Neural progenitor cell (in vitro differentiated cells): ENCODE data around the gene RBM12. TPM values are rescaled to one million over a fixed set of nuclear protein-coding genes. Genes with fewer than 3 reads are reported as not detected.

Experiments used
- DNase-seq: peaks from one replicate; pipeline ENCODE4 v3.0.0-alpha.2; 2016; ENCODE audit warnings: low spot score
- H2AFZ ChIP-seq: fragments of 200-600 bp; sonication (generic); replicated peaks from 2 replicates; pipeline ENCODE4 v1.6.1; 2016; ENCODE audit warnings: antibody characterized with exemption
- H3F3A ChIP-seq: fragments of 200-600 bp; sonication (generic); 2 replicates; pipeline ENCODE4 v1.6.1; 2016; ENCODE audit warnings: antibody characterized with exemption, low read depth
- H3K27ac ChIP-seq: fragments of 200-600 bp; sonication (generic); 2 replicates; pipeline ENCODE4 v1.5.1; 2016; ENCODE audit warnings: mild to moderate bottlenecking
- H3K27me3 ChIP-seq: fragments of 200-600 bp; sonication (generic); 2 replicates; pipeline ENCODE4 v1.6.1; 2016; ENCODE audit warnings: mild to moderate bottlenecking, moderate library complexity
- H3K36me3 ChIP-seq: fragments of 200-600 bp; sonication (generic); 2 replicates; pipeline ENCODE4 v1.5.1; 2016
- H3K4me1 ChIP-seq: fragments of 200-600 bp; sonication (generic); 2 replicates; pipeline ENCODE4 v1.6.1; 2016; ENCODE audit warnings: mixed run types
- H3K4me2 ChIP-seq: fragments of 200-600 bp; sonication (generic); 2 replicates; pipeline ENCODE4 v1.6.1; 2016
- H3K4me3 ChIP-seq: fragments of 200-600 bp; sonication (generic); 2 replicates; pipeline ENCODE4 v1.5.1; 2016
- H3K79me2 ChIP-seq: fragments of 200-600 bp; sonication (generic); 2 replicates; pipeline ENCODE4 v1.6.1; 2016; ENCODE audit warnings: low read depth
- H3K9ac ChIP-seq: fragments of 200-600 bp; sonication (generic); 2 replicates; pipeline ENCODE4 v1.6.1; 2016
- H3K9me3 ChIP-seq: fragments of 200-600 bp; sonication (generic); 2 replicates; pipeline ENCODE4 v1.5.1; 2016; ENCODE audit warnings: low read depth
- H4K20me1 ChIP-seq: fragments of 200-600 bp; sonication (generic); 2 replicates; pipeline ENCODE4 v1.6.1; 2016; ENCODE audit warnings: low read depth
- H3K27ac Mint-ChIP-seq: 3 replicates; pipeline ENCODE4 v1.8.0; 2021; ENCODE audit warnings: mixed read lengths
- H3K27me3 Mint-ChIP-seq: 2 replicates; pipeline ENCODE4 v1.8.0; 2022; ENCODE audit warnings: low read depth, mild to moderate bottlenecking, inconsistent platforms, moderate library complexity, mixed read lengths; ENCODE audit not compliant: insufficient read depth
- H3K36me3 Mint-ChIP-seq: 3 replicates; pipeline ENCODE4 v1.8.0; 2021; ENCODE audit warnings: mixed read lengths
- H3K4me1 Mint-ChIP-seq: 3 replicates; pipeline ENCODE4 v1.8.0; 2021; ENCODE audit warnings: mixed read lengths
- H3K4me3 Mint-ChIP-seq: 3 replicates; pipeline ENCODE4 v1.8.0; 2021; ENCODE audit warnings: mild to moderate bottlenecking, moderate library complexity, mixed read lengths
- H3K9me3 Mint-ChIP-seq: 3 replicates; pipeline ENCODE4 v1.8.0; 2020; ENCODE audit warnings: mixed read lengths
- EZH2 ChIP-seq: fragments of 200-600 bp; sonication (generic); IDR thresholded peaks from 2 replicates; pipeline ENCODE4 v1.6.1; 2017; ENCODE audit warnings: antibody characterized with exemption, mild to moderate bottlenecking, moderate library complexity
- EZH2phosphoT487 ChIP-seq: fragments of 200-600 bp; sonication (generic); IDR thresholded peaks from 2 replicates; pipeline ENCODE4 v1.6.1; 2017; ENCODE audit warnings: antibody characterized with exemption
- total RNA-seq: library from RNA; depleted of rRNA; stranded (reverse); fragments of >200 nt; gene quantifications from 2 replicates; pipeline ENCODE4 v1.2.3, GENCODE V29; 2015; ENCODE audit warnings: low replicate concordance
- TF ChIP-seq, protein P1 (sequence below): fragments of 200-600 bp; sonication (generic); IDR thresholded peaks from 2 replicates; pipeline ENCODE4 v1.5.1; 2017; ENCODE audit warnings: antibody characterized with exemption, mild to moderate bottlenecking

Gene RBM12
- total RNA-seq, 1 donor from 2014 or later: 112 TPM

DNA sequence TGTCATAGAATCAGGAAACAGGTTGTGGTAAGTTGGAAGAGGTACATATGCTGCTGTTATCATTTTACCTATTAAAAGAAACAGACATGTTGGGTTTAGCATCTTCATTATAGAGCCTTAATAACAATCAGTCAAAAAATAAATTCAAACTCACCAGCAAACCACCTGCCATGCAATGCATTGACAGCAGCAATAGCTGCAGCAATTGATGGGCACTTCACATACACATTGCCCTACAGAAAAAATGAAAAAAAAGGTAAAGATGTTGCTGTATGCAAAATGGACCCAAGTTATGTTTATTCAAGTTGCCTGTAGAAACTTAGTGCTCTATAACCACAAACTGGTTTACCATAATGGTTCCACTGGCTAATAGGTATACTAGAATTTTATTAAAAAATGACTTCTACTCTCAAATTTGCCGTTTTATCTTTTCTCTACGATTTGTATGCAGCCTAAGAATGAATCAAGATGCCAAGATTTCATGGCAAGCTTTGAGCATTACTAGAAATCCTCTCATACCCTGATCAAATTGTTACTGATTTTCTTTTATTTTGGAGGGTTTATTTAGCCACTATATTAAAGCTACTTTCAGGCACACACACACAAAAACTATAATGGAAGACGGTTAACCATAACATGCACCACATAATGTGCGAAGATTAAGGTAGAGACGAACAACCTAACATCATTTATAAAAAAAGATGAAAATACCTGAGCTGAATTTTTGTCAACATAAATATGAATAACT lies 40.0 kb upstream of the RBM12 start:
- H3K9me3 ChIP-seq: no peaks in the 10 kb centered on the region
- peaks cover 7% of the 10 kb centered on the region for H3K4me1 ChIP-seq
- peaks cover 71% of the 10 kb centered on the region for H4K20me1 ChIP-seq
- Mint-ChIP-seq H3K27ac (no peak overlapping the region), H3K27me3 (peaks cover 3% of the 10 kb centered on the region), H3K9me3 (no peaks in the 10 kb centered on the region), H3K4me1 (peaks cover 6% of the 10 kb centered on the region), H3K36me3 (peaks cover 20% of the 10 kb centered on the region), H3K4me3 (no peak overlapping the region)
- H3K27me3 ChIP-seq: no peaks in the 10 kb centered on the region
- H3K4me3 ChIP-seq: no peak overlapping the region
- DNase-seq: no peak
- no peak overlapping the region for H3K27ac ChIP-seq
- H2AFZ ChIP-seq: no peak overlapping the region
- no peak overlapping the region for H3K9ac ChIP-seq
- H3F3A ChIP-seq: peaks cover 100% of the 10 kb centered on the region
- H3K79me2 ChIP-seq: peaks cover 62% of the 10 kb centered on the region
- H3K36me3 ChIP-seq: peaks cover 40% of the 10 kb centered on the region
- TF ChIP-seq, protein P1, sequence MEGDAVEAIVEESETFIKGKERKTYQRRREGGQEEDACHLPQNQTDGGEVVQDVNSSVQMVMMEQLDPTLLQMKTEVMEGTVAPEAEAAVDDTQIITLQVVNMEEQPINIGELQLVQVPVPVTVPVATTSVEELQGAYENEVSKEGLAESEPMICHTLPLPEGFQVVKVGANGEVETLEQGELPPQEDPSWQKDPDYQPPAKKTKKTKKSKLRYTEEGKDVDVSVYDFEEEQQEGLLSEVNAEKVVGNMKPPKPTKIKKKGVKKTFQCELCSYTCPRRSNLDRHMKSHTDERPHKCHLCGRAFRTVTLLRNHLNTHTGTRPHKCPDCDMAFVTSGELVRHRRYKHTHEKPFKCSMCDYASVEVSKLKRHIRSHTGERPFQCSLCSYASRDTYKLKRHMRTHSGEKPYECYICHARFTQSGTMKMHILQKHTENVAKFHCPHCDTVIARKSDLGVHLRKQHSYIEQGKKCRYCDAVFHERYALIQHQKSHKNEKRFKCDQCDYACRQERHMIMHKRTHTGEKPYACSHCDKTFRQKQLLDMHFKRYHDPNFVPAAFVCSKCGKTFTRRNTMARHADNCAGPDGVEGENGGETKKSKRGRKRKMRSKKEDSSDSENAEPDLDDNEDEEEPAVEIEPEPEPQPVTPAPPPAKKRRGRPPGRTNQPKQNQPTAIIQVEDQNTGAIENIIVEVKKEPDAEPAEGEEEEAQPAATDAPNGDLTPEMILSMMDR: no peak
- H3K4me2 ChIP-seq: no peak overlapping the region

DNA sequence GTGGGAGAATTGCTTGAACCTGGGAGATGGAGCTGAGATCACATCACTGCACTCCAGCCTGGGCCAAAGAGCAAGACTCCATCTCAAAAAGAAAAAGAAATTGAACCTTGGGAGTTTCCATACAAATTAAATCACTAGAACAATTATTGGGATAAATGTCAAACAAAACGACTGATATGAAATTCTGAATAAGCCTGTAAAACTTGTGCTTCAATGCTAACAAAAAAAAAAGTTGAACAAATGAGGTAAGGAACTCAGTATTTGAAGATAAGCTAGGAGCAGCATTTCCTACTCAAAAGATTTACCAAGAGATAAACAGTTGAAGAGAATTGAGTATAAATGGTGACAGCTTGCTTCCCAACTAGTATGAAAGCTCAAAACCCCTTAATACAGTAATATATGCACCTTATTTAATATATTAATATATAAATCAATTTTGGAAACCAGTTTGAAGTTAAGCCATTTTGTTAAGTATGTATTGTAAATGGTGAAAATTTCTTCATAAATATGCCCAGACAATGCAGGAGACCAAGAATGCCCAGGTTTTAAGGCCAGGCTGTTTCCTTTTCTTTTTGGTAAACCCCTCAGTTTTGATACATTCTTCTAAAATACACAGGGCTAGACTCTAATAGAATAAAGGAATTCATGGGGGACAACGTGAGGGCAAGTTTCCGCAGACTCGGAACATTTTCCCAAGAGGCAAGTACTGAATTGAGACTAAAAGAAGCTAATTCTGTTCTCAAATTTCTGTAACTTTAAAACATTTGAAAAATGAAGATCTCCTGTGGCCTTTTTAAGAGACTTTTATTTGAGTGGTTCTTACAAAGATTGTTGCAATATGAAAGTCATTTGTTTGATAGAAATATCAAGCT lies 38.4 kb upstream of the RBM12 start:
- Mint-ChIP-seq H3K27ac (no peak overlapping the region), H3K9me3 (no peaks in the 10 kb centered on the region), H3K4me1 (peaks cover 11% of the 10 kb centered on the region), H3K36me3 (peaks cover 17% of the 10 kb centered on the region), H3K27me3 (peaks cover 6% of the 10 kb centered on the region), H3K4me3 (no peak overlapping the region)
- Histone ChIP-seq H3K4me3 (no peak overlapping the region), H3K27me3 (no peaks in the 10 kb centered on the region), H3K4me1 (peaks cover 10% of the 10 kb centered on the region), H3K9me3 (no peaks in the 10 kb centered on the region), H2AFZ (no peak overlapping the region), H4K20me1 (peaks cover 56% of the 10 kb centered on the region), H3K27ac (no peak overlapping the region), H3K9ac (no peak overlapping the region), H3F3A (peaks cover 100% of the 10 kb centered on the region), H3K79me2 (peaks cover 49% of the 10 kb centered on the region), H3K36me3 (peaks cover 30% of the 10 kb centered on the region), H3K4me2 (no peak overlapping the region)
- TF ChIP-seq EZH2phosphoT487 (no peak), EZH2 (no peak)
- TF ChIP-seq, protein P1: no peak
- no peak for DNase-seq

DNA sequence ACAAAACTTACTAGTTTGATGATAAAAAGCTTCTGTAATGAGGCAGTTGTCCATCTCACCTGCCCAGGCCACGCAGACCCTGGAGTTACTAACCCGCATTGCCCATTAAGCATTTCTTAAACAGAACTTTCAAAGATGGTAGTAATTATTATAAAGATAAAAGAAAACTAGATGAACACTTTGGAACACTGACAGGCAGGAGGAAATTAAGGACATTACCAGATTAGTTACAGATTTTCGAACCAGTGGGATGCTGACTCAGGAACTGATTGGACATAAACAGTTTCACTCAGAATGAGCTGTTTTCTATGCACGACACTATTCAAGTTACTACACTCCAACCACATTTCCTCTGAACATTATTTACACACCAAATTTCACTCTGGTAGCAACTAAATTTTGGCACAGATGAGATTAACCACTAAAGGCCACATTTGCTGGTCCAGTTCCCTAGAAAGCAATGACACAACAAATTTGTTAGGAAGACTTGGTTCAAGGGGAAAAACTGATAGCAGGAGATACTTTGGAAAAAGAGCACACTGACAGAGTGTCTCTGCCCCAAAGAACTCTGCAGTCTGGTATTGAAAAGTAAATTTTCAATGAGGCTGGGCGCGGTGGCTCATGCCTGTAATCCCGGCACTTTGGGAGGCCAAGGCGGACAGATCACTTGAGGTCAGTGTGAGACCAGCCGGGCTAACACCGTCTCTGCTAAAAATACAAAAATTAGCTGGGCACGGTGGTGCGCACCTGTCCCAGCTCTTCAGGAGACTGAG lies 37.5 kb upstream of the RBM12 start:
- Histone ChIP-seq H3K27ac (peak overlapping the region; percentile 39), H3K36me3 (peaks cover 23% of the 10 kb centered on the region), H3K79me2 (peaks cover 41% of the 10 kb centered on the region), H3K4me3 (no peak overlapping the region), H2AFZ (no peak overlapping the region), H3F3A (peaks cover 96% of the 10 kb centered on the region), H4K20me1 (peaks cover 50% of the 10 kb centered on the region), H3K4me2 (no peak overlapping the region), H3K9ac (no peak overlapping the region), H3K27me3 (no peaks in the 10 kb centered on the region), H3K9me3 (no peaks in the 10 kb centered on the region), H3K4me1 (peaks cover 12% of the 10 kb centered on the region)
- Mint-ChIP-seq H3K27me3 (peaks cover 6% of the 10 kb centered on the region), H3K36me3 (peaks cover 17% of the 10 kb centered on the region), H3K4me3 (peak overlapping the region; percentile 23), H3K4me1 (peaks cover 20% of the 10 kb centered on the region), H3K27ac (no peak overlapping the region), H3K9me3 (no peaks in the 10 kb centered on the region)
- TF ChIP-seq EZH2 (no peak), EZH2phosphoT487 (no peak)
- TF ChIP-seq, protein P1: no peak
- no peak for DNase-seq
